Measurements from ENCODE around the gene BCDIN3D. TPM values are rescaled to one million over a fixed set of nuclear protein-coding genes. Genes with fewer than 3 reads are reported as not detected.

The BCDIN3D gene
- total and polyA plus RNA-seq, 2 of the 8 experiments (the other 6 are each of a cell fraction or from before 2014, with no cell fraction given) = 1.6 to 2.4 TPM

DNA sequence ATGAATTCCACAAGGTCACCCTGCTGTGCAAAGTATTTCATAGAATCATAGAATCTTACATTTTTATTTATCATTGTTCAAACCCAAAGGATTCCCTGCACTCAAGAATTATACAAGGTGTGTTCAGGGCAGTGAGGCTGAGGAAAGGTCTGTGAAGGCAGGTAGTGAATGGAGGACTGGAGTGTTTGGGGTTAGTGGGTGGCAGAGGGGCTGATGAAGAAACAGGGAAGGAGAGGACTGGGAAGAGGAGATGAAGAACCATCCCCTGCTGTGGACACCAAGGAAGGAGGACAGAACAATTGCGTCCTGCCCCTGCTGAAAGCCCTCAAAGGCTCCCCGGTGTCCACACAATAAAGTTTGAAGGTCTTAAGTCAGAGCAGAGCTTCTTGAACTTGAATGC lies 10.8 kb upstream of the BCDIN3D start:
- H4K20me1 ChIP-seq (replicated peaks in 1 of 2; ENCODE audit: control insufficient read depth in 1 of 2, insufficient read depth in 2 of 2, low read length in 2 of 2) = no peaks in the 10 kb centered on the region
- no peak overlapping the region for H3K27ac ChIP-seq (ENCODE audit: low read depth, low read length)
- no peak overlapping the region for H2BK20ac ChIP-seq (ENCODE audit: low read length)
- H2BK12ac ChIP-seq (ENCODE audit: low read depth, low read length) = no peak overlapping the region
- H2AK5ac ChIP-seq (ENCODE audit: low read depth, low read length) = no peak overlapping the region; the same call in 1 of the 2 replicates
- H3K79me1 ChIP-seq (ENCODE audit: low read depth, low read length) = no peaks in the 10 kb centered on the region
- no peak overlapping the region for H4K5ac ChIP-seq (ENCODE audit: insufficient read length, low read depth, low read length)
- no peak overlapping the region for H2BK120ac ChIP-seq (replicated peaks; ENCODE audit: low read depth, low read length)
- no peaks in the 10 kb centered on the region for H3K27me3 ChIP-seq (replicated peaks in 1 of 4; ENCODE audit: control insufficient read depth in 3 of 4, extremely low read depth in 1 of 4, insufficient read depth in 3 of 4, low read length in 3 of 4)
- no peak overlapping the region; the same call in 1 of the 2 replicates for H3K18ac ChIP-seq (ENCODE audit: extremely low read depth, low read length)
- H4K91ac ChIP-seq (replicated peaks; ENCODE audit: insufficient read length, low read length) = no peak overlapping the region
- no peaks in the 10 kb centered on the region for H3K4me1 ChIP-seq (replicated peaks in 1 of 4; ENCODE audit: control insufficient read depth in 3 of 4, insufficient read depth in 4 of 4, low read length in 3 of 4)
- H3K23me2 ChIP-seq (ENCODE audit: low read depth, low read length) = no peaks in the 10 kb centered on the region
- no peak for TF ChIP-seq CTBP2 (IDR thresholded peaks at IDR 0.05; ENCODE audit: borderline replicate concordance, insufficient read depth, insufficient read length, low read length)
- TF ChIP-seq KDM4A (IDR thresholded peaks at IDR 0.05; ENCODE audit: low read depth, low read length, severe bottlenecking) = no peak
- no peak for TF ChIP-seq SIN3A (conservative IDR thresholded peaks at IDR 0.05 in 1 of 2, IDR thresholded peaks at IDR 0.05 in 1 of 2; ENCODE audit: low read depth in 1 of 2, low read length in 2 of 2)
- TF ChIP-seq POLR2AphosphoS5 (IDR thresholded peaks at IDR 0.05; ENCODE audit: low read depth, low read length) = no peak
- TF ChIP-seq CTCF (IDR thresholded peaks at IDR 0.05; ENCODE audit: control extremely low read depth in 1 of 3, insufficient read depth in 1 of 3, low read depth in 1 of 3, low read length in 3 of 3) = no peak
- no peak for TF ChIP-seq KDM1A (IDR thresholded peaks at IDR 0.05; ENCODE audit: borderline replicate concordance, low read length)
- TF ChIP-seq GTF2F1 (IDR thresholded peaks at IDR 0.05; ENCODE audit: borderline replicate concordance, low read depth, low read length) = no peak
- no peak overlapping the region for H3K4ac ChIP-seq (replicated peaks; ENCODE audit: insufficient read length, low read depth, low read length)
- no peak overlapping the region for H3K14ac ChIP-seq (ENCODE audit: insufficient read length)
- H3K9ac ChIP-seq (replicated peaks in 1 of 4; ENCODE audit: extremely low read depth in 1 of 4, low read depth in 3 of 4, low read length in 3 of 4) = no peak overlapping the region
- no peak overlapping the region for H3K56ac ChIP-seq (replicated peaks; ENCODE audit: insufficient read length, low read depth, low read length)
- H3K79me2 ChIP-seq (ENCODE audit: control insufficient read depth in 1 of 2, insufficient read depth in 2 of 2, low read length in 2 of 2) = no peaks in the 10 kb centered on the region
- no peak overlapping the region for H4K8ac ChIP-seq (ENCODE audit: extremely low read depth, insufficient read depth, low read length)
- no peaks in the 10 kb centered on the region for H3K36me3 ChIP-seq (ENCODE audit: control insufficient read depth in 2 of 4, insufficient read depth in 4 of 4, low read length in 3 of 4)
- H2BK5ac ChIP-seq (ENCODE audit: low read depth, low read length) = no peak overlapping the region
- H3K4me3 ChIP-seq (ENCODE audit: extremely low read depth in 1 of 4, insufficient read depth in 2 of 4, low read depth in 3 of 4, low read length in 4 of 4) = no peak overlapping the region
- no peak overlapping the region for H2BK15ac ChIP-seq (ENCODE audit: low read length)
- DNase-seq (ENCODE audit: low read depth in 1 of 2, low spot score in 2 of 2) (no peak), FAIRE-seq (no peak)
- no peak overlapping the region for H2AFZ ChIP-seq (ENCODE audit: low read length)
- no peaks in the 10 kb centered on the region for H3K9me3 ChIP-seq (ENCODE audit: insufficient read depth in 2 of 2, low read depth in 1 of 2, low read length in 1 of 2)
- no peak overlapping the region for H3K23ac ChIP-seq (ENCODE audit: insufficient read length)
- POLR2A ChIA-PET (ENCODE audit: partially characterized antibody) = interaction anchor here (0.8 kb wide), 1 partner anchor 11 kb away, joined by 3 read pairs; no protein-coding TSS in a partner anchor
- WGBS, 2 experiments (ENCODE audit: extremely low coverage in 1 of 2, insufficient coverage in 1 of 2, insufficient read length in 1 of 2, insufficient replicate concordance in 2 of 2, low coverage in 1 of 2, low lambda C conversion rate in 2 of 2, missing lambda C conversion rate in 1 of 2) = 81% methylated on average over 2 of the region's 2 CpGs; no CpG with 5 or more reads in 1 of the 2 experiments
- H3K4me2 ChIP-seq (ENCODE audit: insufficient read depth in 1 of 2, low read depth in 2 of 2, low read length in 2 of 2) = no peak overlapping the region; a peak in 1 of 4 replicates
- CTCF ChIA-PET (ENCODE audit: partially characterized antibody) = interaction anchor here (2.0 to 4.6 kb wide), 2 partner anchors 11 to 13 kb away, joined by 5 to 18 read pairs; no protein-coding TSS in a partner anchor

All from H1 (cell line).